HEK293T (cell line): ENCODE results near the gene SLC12A8.

Experiments
- SUZ12 ChIP-seq: fragments of 450-650 bp; IDR thresholded peaks from 2 replicates; pipeline ENCODE4 v1.6.1; 2016; ENCODE audit warnings: mild to moderate bottlenecking
- ZNF384 ChIP-seq: fragments of 450-650 bp; IDR thresholded peaks from 2 replicates; pipeline ENCODE4 v1.6.1; 2016

GRCh38 chr3:125062904-125063618 lies 149.5 kb downstream of the SLC12A8 start:
- TF ChIP-seq SUZ12 (no peak), ZNF384 (no peak)
